Measurements from ENCODE around the gene ERGIC1. TPM values are rescaled to one million over a fixed set of nuclear protein-coding genes. Genes with fewer than 3 reads are reported as not detected.

ERGIC1 gene
- total and polyA plus RNA-seq, 2 of the 13 experiments (the other 11 are each of a cell fraction or from before 2014, with no cell fraction given) = 78.5 to 184 TPM

DNA sequence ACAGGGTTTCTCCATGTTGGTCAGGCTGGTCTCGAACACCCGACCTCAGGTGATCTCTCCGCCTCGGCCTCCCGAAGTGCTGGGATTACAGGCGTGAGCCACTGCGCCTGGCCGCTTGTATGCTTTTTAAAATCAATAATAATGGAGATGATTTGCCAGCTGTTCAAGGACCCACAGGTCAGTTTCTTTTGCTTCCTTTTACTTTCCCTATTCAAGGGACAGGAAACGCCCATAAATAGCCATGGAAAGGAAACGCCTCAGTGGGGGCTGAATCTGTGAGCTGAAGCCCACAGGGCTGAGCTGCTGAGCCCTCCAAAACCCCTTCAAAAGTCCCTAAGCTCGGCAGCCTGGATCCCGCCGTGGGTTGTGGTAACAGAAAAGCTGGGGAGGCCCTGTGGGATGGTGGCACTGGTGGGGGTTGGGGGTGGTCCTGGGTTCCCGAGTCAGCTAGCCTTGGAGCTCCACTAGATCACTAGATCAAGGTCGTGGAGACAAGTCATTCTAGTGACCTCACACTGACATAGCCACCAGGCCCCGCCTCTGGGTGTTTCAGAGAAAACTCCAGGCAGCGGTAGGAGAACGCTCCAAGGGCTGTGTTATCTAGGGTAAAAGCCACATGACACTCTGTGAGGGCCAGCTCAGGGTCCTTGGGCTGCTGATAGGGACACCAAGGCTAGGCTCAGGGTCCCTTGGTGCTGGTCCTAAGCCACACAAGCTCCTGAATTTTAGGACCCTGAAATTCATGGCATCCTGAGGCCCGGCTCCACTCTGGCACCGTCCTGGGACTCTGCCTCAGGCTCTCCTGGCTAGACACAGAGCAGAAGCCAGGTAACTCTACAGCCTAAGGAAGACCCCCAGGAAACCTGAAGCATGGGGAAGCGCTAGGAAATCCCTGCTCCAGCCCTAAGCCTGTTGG lies 45.0 kb upstream of the ERGIC1 start (continued):
- TF ChIP-seq ZNF605 (CRISPR knock-in tag; IDR thresholded peaks at IDR 0.05) (no peak), TCF7L2 (IDR thresholded peaks at IDR 0.05; ENCODE audit: low read depth, low read length) (no peak), HMGA1 (CRISPR knock-in tag; conservative IDR thresholded peaks at IDR 0.05) (no peak), LCORL (IDR thresholded peaks at IDR 0.05) (no peak), LCORL (CRISPR knock-in tag; IDR thresholded peaks at IDR 0.05) (peak; percentile 58; the same call in 1 of the 2 replicates), U2AF2 (IDR thresholded peaks at IDR 0.05; ENCODE audit: low read depth, low read length) (no peak), GATAD1 (CRISPR knock-in tag; IDR thresholded peaks at IDR 0.05) (no peak; the same call in 1 of the 2 replicates), NAIF1 (CRISPR knock-in tag; IDR thresholded peaks at IDR 0.05; ENCODE audit: borderline replicate concordance) (no peak), MED13 (CRISPR knock-in tag; IDR thresholded peaks at IDR 0.05) (no peak), ZNF264 (CRISPR knock-in tag; IDR thresholded peaks at IDR 0.05) (no peak), SP140L (CRISPR knock-in tag; IDR thresholded peaks at IDR 0.05; ENCODE audit: borderline replicate concordance) (no peak), ZNF737 (CRISPR knock-in tag; IDR thresholded peaks at IDR 0.05; ENCODE audit: borderline replicate concordance) (no peak), E2F5 (CRISPR knock-in tag; conservative IDR thresholded peaks at IDR 0.05) (no peak), SAP130 (CRISPR knock-in tag; IDR thresholded peaks at IDR 0.05; ENCODE audit: low read depth) (no peak; the same call in 1 of the 2 replicates), ZNF547 (CRISPR knock-in tag; IDR thresholded peaks at IDR 0.05) (no peak), ZNF501 (CRISPR knock-in tag; IDR thresholded peaks at IDR 0.05) (peak; percentile 68), MED1 (CRISPR knock-in tag; IDR thresholded peaks at IDR 0.05) (peak; percentile 59), SATB2 (CRISPR knock-in tag; IDR thresholded peaks at IDR 0.05) (no peak), KLF13 (CRISPR knock-in tag; IDR thresholded peaks at IDR 0.05) (no peak), PREB (CRISPR knock-in tag; IDR thresholded peaks at IDR 0.05) (no peak), RARG (CRISPR knock-in tag; IDR thresholded peaks at IDR 0.05; ENCODE audit: low read depth) (no peak), AKAP8 (CRISPR knock-in tag; IDR thresholded peaks at IDR 0.05) (0 out of 2 replicates have a peak, but pooled peaks have one; percentile 32)
- TF ChIP-seq, protein P1, sequence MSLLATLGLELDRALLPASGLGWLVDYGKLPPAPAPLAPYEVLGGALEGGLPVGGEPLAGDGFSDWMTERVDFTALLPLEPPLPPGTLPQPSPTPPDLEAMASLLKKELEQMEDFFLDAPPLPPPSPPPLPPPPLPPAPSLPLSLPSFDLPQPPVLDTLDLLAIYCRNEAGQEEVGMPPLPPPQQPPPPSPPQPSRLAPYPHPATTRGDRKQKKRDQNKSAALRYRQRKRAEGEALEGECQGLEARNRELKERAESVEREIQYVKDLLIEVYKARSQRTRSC (CRISPR knock-in tag; IDR thresholded peaks at IDR 0.05; ENCODE audit: low read depth) = no peak
- TF ChIP-seq, protein P2, sequence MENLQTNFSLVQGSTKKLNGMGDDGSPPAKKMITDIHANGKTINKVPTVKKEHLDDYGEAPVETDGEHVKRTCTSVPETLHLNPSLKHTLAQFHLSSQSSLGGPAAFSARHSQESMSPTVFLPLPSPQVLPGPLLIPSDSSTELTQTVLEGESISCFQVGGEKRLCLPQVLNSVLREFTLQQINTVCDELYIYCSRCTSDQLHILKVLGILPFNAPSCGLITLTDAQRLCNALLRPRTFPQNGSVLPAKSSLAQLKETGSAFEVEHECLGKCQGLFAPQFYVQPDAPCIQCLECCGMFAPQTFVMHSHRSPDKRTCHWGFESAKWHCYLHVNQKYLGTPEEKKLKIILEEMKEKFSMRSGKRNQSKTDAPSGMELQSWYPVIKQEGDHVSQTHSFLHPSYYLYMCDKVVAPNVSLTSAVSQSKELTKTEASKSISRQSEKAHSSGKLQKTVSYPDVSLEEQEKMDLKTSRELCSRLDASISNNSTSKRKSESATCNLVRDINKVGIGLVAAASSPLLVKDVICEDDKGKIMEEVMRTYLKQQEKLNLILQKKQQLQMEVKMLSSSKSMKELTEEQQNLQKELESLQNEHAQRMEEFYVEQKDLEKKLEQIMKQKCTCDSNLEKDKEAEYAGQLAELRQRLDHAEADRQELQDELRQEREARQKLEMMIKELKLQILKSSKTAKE (CRISPR knock-in tag; IDR thresholded peaks at IDR 0.05; ENCODE audit: borderline replicate concordance) = no peak
